ENCODE measurements around the gene RHOD. TPM values are rescaled to one million over a fixed set of nuclear protein-coding genes. Genes with fewer than 3 reads are reported as not detected.

Gene RHOD
- total RNA-seq, 2 donors from 2014 or later = 39.1 to 68.5 TPM

DNA sequence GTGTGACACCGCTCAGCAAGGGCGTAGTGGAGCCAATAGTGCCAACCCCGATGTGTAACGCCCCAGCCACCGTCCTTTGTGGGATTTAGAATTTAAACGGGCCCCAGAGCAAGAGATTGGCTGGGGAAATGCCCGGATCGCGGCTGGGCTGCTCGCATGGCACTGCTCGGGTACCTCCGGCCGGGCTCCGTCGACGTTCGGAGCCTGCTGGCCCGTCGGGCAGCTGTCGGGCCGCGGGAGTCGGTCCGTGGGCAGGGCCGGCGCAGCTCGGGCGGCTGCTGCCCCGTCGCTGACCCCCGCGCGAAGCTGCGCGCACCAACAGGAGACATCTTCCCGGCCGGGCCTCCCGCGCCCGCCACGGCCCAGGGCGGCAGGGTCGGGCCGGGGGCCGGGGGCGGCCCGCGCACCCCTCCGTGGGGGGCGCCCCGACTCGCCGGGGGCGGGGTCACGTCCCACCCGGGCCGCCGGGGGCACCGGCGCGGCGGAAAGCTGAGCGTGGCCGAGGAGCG is 61.1 kb downstream of the RHOD start:
- peak overlapping the region; percentile 53 to 93 for H3K4me3 ChIP-seq
- no peaks in the 10 kb centered on the region for H3K9me3 ChIP-seq
- no peaks in the 10 kb centered on the region for H3K36me3 ChIP-seq
- H3K27ac ChIP-seq = peak overlapping the region; percentile 95 to 98
- no peak for DNase-seq (ENCODE audit: low spot score)
- no peaks in the 10 kb centered on the region for H3K27me3 ChIP-seq
- TF ChIP-seq, protein P1, sequence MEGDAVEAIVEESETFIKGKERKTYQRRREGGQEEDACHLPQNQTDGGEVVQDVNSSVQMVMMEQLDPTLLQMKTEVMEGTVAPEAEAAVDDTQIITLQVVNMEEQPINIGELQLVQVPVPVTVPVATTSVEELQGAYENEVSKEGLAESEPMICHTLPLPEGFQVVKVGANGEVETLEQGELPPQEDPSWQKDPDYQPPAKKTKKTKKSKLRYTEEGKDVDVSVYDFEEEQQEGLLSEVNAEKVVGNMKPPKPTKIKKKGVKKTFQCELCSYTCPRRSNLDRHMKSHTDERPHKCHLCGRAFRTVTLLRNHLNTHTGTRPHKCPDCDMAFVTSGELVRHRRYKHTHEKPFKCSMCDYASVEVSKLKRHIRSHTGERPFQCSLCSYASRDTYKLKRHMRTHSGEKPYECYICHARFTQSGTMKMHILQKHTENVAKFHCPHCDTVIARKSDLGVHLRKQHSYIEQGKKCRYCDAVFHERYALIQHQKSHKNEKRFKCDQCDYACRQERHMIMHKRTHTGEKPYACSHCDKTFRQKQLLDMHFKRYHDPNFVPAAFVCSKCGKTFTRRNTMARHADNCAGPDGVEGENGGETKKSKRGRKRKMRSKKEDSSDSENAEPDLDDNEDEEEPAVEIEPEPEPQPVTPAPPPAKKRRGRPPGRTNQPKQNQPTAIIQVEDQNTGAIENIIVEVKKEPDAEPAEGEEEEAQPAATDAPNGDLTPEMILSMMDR (IDR thresholded peaks at IDR 0.05) = no peak
- peaks cover 0 to 25% of the 10 kb centered on the region in 2 donors for H3K4me1 ChIP-seq

DNA sequence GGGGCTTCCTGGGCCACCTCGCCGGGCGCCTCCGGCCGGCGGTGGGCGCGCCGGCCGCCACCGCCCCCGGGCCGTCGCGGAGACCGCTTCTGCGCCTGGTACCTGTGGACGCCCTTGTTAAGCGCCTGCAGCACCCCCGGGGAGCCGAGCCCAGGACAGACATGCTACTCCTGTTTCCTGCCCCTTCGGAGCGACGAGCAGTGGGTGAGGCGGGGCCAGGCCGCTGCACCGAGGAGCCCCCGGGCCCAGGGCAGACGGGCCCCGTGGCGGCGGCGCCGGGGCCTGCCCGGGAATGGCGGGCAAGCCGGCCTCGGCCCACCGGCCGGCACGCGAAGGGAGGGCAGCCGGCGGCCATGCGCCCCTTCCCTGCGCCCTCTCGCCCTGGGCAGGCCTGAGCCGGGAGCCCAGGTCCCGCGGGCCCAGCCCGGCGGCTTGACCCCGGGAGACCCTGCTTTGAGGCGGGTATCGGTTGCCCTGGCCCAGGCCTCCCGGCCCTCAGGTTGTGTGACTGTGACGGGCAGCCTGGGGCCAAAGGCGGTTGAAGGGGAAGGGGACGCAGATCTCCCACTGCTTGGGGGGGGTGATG is 61.6 kb downstream of the RHOD start:
- Histone ChIP-seq H3K4me1 (peaks cover 0 to 28% of the 10 kb centered on the region in 2 donors), H3K27me3 (no peaks in the 10 kb centered on the region), H3K27ac (peak overlapping the region; percentile 95 to 98), H3K9me3 (no peaks in the 10 kb centered on the region), H3K4me3 (peak overlapping the region; percentile 53 to 93), H3K36me3 (no peaks in the 10 kb centered on the region)
- TF ChIP-seq, protein P1 (IDR thresholded peaks at IDR 0.05) = no peak
- no peak for DNase-seq (ENCODE audit: low spot score)

DNA sequence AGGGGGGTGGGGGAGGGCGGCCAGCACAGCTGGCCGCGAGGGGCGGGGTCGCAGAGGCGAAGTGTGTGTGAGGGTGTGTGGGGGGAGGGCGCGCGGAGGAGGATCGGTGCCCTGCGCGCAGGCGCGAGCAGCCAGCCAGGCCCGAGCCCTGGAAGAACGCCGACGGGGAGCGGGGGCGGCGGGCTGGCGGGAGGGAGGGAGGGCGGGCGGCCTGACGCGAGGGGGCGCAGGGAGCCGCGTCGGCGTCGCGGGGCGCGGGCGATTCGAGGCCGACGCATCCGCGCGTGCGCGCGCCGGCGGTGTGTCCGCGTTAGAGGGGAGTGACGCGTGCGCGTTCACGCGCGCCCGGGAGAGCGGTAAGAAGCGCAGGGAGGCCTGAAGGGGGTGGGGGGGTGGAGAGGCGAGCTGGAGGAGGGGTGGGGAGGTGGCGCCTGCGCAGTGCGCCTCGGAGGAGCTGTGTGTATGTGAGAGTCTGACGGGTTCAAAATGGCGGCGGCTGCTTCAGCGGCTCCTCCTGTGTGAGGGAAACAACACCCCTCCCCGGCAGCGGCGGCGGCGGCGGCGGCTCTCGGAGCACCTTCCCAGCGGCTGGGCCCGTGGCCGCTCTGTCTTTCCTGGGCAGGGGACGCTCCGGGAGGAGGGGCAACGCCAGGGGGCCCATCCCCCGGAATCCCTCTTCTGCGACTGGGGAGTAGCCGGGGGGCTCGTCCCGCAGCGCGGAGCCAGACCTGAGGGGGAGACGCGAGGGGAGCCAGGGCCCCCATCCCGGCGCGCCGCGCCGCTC is 62.3 kb downstream of the RHOD start, which contains the start of gene KDM2A:
TSS of gene KDM2A (plus strand) at position 463 of the 784 bp plus-strand sequence. CDS start 2,054 bp downstream, outside the sequence.
- Histone ChIP-seq H3K36me3 (no peaks in the 10 kb centered on the region), H3K27me3 (no peaks in the 10 kb centered on the region), H3K4me1 (peaks cover 0 to 34% of the 10 kb centered on the region in 2 donors), H3K27ac (peak within 1 kb of the TSS; percentile 98 to 99), H3K9me3 (no peaks in the 10 kb centered on the region), H3K4me3 (peak within 1 kb of the TSS; percentile 93 to 100)
- TF ChIP-seq, protein P1 (IDR thresholded peaks at IDR 0.05) = peak; percentile 36 to 62
- DNase-seq (ENCODE audit: low spot score) = peak; percentile 99

DNA sequence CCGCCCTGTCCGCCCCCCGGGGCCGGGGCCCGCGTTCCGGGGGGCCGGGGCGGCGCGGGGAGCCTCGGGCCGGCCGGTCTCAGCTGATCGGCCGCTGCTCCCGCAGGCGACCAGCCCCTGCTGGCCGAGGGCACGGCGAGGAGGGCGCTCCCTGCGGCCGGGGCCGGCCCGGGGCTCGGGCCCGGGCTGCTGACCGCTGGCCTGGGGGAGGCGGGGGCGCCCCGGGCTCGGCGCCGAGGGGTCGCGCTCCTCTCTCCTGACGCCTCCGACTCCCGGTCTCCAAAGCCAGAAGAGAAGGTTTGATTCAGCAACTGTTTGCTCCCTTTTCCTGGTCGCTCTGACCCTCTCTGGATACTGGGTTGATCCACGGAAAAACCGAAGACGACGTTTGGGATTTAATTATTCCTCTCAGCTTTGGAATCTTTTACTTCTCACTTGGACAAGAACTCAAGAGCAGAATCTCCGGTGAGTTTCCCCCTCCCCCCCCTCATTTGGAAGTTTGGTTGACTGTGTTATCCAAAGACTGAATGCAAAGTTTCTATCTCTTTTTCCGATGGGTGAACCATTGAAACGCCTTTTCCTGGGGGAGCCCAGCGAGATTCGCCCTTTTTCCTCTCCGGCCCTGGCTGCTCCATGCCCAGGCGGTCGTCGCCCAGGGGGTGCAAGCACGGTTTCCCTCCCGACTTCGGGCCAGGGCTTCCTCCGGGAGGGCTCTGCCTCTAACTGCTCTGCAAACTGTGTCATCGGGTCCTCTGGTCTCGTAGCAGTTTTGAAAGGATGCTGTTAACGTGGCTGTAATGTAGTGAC is 63.1 kb downstream of the RHOD start:
- Histone ChIP-seq H3K27me3 (no peaks in the 10 kb centered on the region), H3K9me3 (no peaks in the 10 kb centered on the region), H3K27ac (peak overlapping the region; percentile 98 to 99), H3K36me3 (no peaks in the 10 kb centered on the region), H3K4me3 (peak overlapping the region; percentile 93 to 100), H3K4me1 (peaks cover 0 to 34% of the 10 kb centered on the region in 2 donors)
- DNase-seq (ENCODE audit: low spot score) = no peak
- TF ChIP-seq, protein P1 (IDR thresholded peaks at IDR 0.05) = no peak

DNA sequence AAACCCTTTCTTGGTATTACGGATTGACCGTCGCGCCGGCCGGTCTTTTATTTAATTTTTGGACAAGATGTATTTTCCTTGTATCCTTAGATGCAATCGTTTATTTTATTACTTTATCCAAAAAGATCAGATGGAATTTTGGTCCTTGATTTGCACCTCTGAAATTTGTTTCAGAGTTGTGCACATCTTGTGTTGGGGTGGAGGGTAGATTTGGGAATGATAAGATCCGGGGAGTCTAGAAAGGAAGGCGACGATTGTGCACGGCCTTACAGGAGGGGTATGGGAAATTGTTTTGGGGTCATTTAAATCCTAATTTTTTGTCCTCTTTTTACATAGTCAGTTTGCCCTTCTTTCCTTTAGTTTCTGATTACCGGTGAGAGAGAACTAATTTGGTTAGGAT is 63.8 kb downstream of the RHOD start:
- TF ChIP-seq, protein P1 (IDR thresholded peaks at IDR 0.05) = no peak
- Histone ChIP-seq H3K27ac (peak overlapping the region; percentile 98 to 99), H3K4me3 (peak overlapping the region; percentile 93 to 100), H3K4me1 (peaks cover 0 to 34% of the 10 kb centered on the region in 2 donors), H3K9me3 (no peaks in the 10 kb centered on the region), H3K27me3 (no peaks in the 10 kb centered on the region), H3K36me3 (peaks cover 5% of the 10 kb centered on the region)
- DNase-seq (ENCODE audit: low spot score) = no peak
